Astrocyte of the cerebellum (primary cell): ENCODE data around the gene TAL1.
"Not testable (repeated sequence)": the region's sequence is repeated elsewhere in the genome, so short reads cannot be mapped to it uniquely, and the experiment has no call there.

ENCODE experiments used
- DNase-seq: peaks from one replicate; pipeline ENCODE4 v3.0.0-alpha.2; 2011; ENCODE audit warnings: low read depth
- H3K4me3 ChIP-seq: 2 replicates; pipeline ENCODE4 v1.5.1; 2011; ENCODE audit warnings: mild to moderate bottlenecking, low read depth, low read length, moderate library complexity
- CTCF ChIP-seq: IDR thresholded peaks from 2 replicates; pipeline ENCODE4 v1.5.1; 2012; ENCODE audit warnings: low read length, low read depth, moderate library complexity, mild to moderate bottlenecking; ENCODE audit errors: missing control alignments
- in situ Hi-C: cut with HindIII; loops from 2 replicates; pipeline ENCODE4 v1.10.0; 2017; ENCODE audit warnings: low sequenced_read_pairs

TAL1 gene

GRCh38 chr1:47208374-47208850 is 23.6 kb downstream of the TAL1 start:
- TF ChIP-seq CTCF, result no peak
- no peak for DNase-seq
- no peak overlapping the region for H3K4me3 ChIP-seq
- in situ Hi-C loops, result no loop called here

- no peak for DNase-seq
- TF ChIP-seq CTCF, result no peak
- no peak overlapping the region for H3K4me3 ChIP-seq
- in situ Hi-C loops, result no loop called here
Observed at GRCh38 chr1:47207803-47208373, 24.1 kb downstream of the TAL1 start.

GRCh38 chr1:47205918-47206317 is 26.1 kb downstream of the TAL1 start:
- no peak for DNase-seq
- H3K4me3 ChIP-seq, result no peak overlapping the region
- no peak for TF ChIP-seq CTCF
- in situ Hi-C loops, result no loop called here

GRCh38 chr1:47203504-47203903 is 28.5 kb downstream of the TAL1 start:
- H3K4me3 ChIP-seq, DNase-seq, in situ Hi-C loops: not testable (repeated sequence)

GRCh38 chr1:47201179-47201578 is 30.8 kb downstream of the TAL1 start:
- no peak for DNase-seq
- in situ Hi-C loops, result no loop called here
- H3K4me3 ChIP-seq, result no peak overlapping the region
- TF ChIP-seq CTCF, result no peak

GRCh38 chr1:47198214-47198613 is 33.8 kb downstream of the TAL1 start:
- no peak for DNase-seq
- in situ Hi-C loops, result no loop called here
- TF ChIP-seq CTCF, result no peak
- no peak overlapping the region for H3K4me3 ChIP-seq

GRCh38 chr1:47196622-47197021 is 35.4 kb downstream of the TAL1 start:
- H3K4me3 ChIP-seq, result no peak overlapping the region
- no peak for TF ChIP-seq CTCF
- in situ Hi-C loops, result no loop called here
- DNase-seq, result no peak

- DNase-seq, H3K4me3 ChIP-seq, in situ Hi-C loops: not testable (repeated sequence)
Observed at GRCh38 chr1:47195981-47196380, 36.0 kb downstream of the TAL1 start.
